ENCODE data around the gene NEXN. TPM values are rescaled to one million over a fixed set of nuclear protein-coding genes. Genes with fewer than 3 reads are reported as not detected.
A peak's percentile ranks its signal among the peaks of the same experiment; 100 is the strongest.

NEXN gene
- polyA plus RNA-seq, 1 of the 3 experiments (the other 2 are of a cell fraction) = 3.6 TPM

- CTCF ChIA-PET = no interaction called here
- H2AFZ ChIP-seq (ENCODE audit: low read depth) = no peak overlapping the region
- no peak overlapping the region for H3K4me3 ChIP-seq (ENCODE audit: low read depth in 2 of 2, low read length in 1 of 2)
- H3K9me2 ChIP-seq = no peaks in the 10 kb centered on the region
- H3K36me3 ChIP-seq (replicated peaks in 1 of 2; ENCODE audit: control insufficient read depth in 1 of 2, insufficient read depth in 2 of 2, low read length in 1 of 2) = peaks cover 93 to 95% of the 10 kb centered on the region in 2 experiments
- H3K9me3 ChIP-seq = no peaks in the 10 kb centered on the region
- TF ChIP-seq, protein P1, sequence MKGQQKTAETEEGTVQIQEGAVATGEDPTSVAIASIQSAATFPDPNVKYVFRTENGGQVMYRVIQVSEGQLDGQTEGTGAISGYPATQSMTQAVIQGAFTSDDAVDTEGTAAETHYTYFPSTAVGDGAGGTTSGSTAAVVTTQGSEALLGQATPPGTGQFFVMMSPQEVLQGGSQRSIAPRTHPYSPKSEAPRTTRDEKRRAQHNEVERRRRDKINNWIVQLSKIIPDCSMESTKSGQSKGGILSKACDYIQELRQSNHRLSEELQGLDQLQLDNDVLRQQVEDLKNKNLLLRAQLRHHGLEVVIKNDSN (IDR thresholded peaks at IDR 0.05; ENCODE audit: borderline replicate concordance, low read depth) = no peak
- TF ChIP-seq FOSL2 (IDR thresholded peaks at IDR 0.05; ENCODE audit: borderline replicate concordance, low read depth) = peak; percentile 23; the same call in 1 of the 2 replicates
- TF ChIP-seq SMC3 (IDR thresholded peaks at IDR 0.05; ENCODE audit: low read depth, low read length) = no peak
- TF ChIP-seq GABPA (IDR thresholded peaks at IDR 0.05; ENCODE audit: low read depth) = no peak
- no peak for TF ChIP-seq GATA2 (CRISPR knock-in tag; IDR thresholded peaks at IDR 0.05)
- TF ChIP-seq IRF3 (IDR thresholded peaks at IDR 0.05; ENCODE audit: low read depth, low read length) = no peak
- no peak for TF ChIP-seq CHD2 (IDR thresholded peaks at IDR 0.05; ENCODE audit: low read length, partially characterized antibody)
- TF ChIP-seq TCF12 (IDR thresholded peaks at IDR 0.05) = no peak
- peaks cover 5% of the 10 kb centered on the region for H4K20me1 ChIP-seq (ENCODE audit: insufficient read depth)
- no peak overlapping the region for H3K9ac ChIP-seq
- POLR2A ChIA-PET = no interaction called here
- peaks cover 0 to 6% of the 10 kb centered on the region in 2 experiments; a peak in 3 of 4 replicates for H3K4me1 ChIP-seq (ENCODE audit: control insufficient read depth in 1 of 2, insufficient read depth in 2 of 2, low read depth in 1 of 2, low read length in 1 of 2)
- no peak for DNase-seq
- peaks cover 70% of the 10 kb centered on the region for H3K79me2 ChIP-seq (ENCODE audit: insufficient read depth)
- peak overlapping the region in 1 of 2 experiments; percentile 18; a peak in 1 of 4 replicates for H3K27ac ChIP-seq (ENCODE audit: low read depth in 2 of 2, low read length in 1 of 2)
- H3F3A ChIP-seq (replicated peaks; ENCODE audit: insufficient read depth) = peaks cover 42% of the 10 kb centered on the region
- no peaks in the 10 kb centered on the region for H3K27me3 ChIP-seq (ENCODE audit: insufficient read depth)
- H3K4me2 ChIP-seq = no peak overlapping the region
- 90% methylated on average over 2 of the region's 2 CpGs for WGBS (ENCODE audit: low lambda C conversion rate)
These were observed 66.1 kb downstream of the NEXN start for GRCh38 chr1:77954521-77954920.

- no peak for TF ChIP-seq FOXJ3 (CRISPR knock-in tag; IDR thresholded peaks at IDR 0.05)
- no peak for TF ChIP-seq CHD2 (IDR thresholded peaks at IDR 0.05; ENCODE audit: low read length, partially characterized antibody)
- no peak for TF ChIP-seq YY1 (IDR thresholded peaks at IDR 0.05; ENCODE audit: low read depth)
- TF ChIP-seq, protein P2, sequence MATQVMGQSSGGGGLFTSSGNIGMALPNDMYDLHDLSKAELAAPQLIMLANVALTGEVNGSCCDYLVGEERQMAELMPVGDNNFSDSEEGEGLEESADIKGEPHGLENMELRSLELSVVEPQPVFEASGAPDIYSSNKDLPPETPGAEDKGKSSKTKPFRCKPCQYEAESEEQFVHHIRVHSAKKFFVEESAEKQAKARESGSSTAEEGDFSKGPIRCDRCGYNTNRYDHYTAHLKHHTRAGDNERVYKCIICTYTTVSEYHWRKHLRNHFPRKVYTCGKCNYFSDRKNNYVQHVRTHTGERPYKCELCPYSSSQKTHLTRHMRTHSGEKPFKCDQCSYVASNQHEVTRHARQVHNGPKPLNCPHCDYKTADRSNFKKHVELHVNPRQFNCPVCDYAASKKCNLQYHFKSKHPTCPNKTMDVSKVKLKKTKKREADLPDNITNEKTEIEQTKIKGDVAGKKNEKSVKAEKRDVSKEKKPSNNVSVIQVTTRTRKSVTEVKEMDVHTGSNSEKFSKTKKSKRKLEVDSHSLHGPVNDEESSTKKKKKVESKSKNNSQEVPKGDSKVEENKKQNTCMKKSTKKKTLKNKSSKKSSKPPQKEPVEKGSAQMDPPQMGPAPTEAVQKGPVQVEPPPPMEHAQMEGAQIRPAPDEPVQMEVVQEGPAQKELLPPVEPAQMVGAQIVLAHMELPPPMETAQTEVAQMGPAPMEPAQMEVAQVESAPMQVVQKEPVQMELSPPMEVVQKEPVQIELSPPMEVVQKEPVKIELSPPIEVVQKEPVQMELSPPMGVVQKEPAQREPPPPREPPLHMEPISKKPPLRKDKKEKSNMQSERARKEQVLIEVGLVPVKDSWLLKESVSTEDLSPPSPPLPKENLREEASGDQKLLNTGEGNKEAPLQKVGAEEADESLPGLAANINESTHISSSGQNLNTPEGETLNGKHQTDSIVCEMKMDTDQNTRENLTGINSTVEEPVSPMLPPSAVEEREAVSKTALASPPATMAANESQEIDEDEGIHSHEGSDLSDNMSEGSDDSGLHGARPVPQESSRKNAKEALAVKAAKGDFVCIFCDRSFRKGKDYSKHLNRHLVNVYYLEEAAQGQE (IDR thresholded peaks at IDR 0.05; ENCODE audit: low read depth, low read length) = no peak
- no peak for TF ChIP-seq ELF1 (IDR thresholded peaks at IDR 0.05)
- no peak for TF ChIP-seq RFX5 (IDR thresholded peaks at IDR 0.05; ENCODE audit: low read length)
- TF ChIP-seq SIN3A (IDR thresholded peaks at IDR 0.05; ENCODE audit: borderline replicate concordance, low read depth, low read length) = no peak
- TF ChIP-seq FOXM1 (IDR thresholded peaks at IDR 0.05; ENCODE audit: low read depth) = no peak
- TF ChIP-seq CTCF (IDR thresholded peaks at IDR 0.05) = no peak
- TF ChIP-seq TCF12 (IDR thresholded peaks at IDR 0.05) = no peak
- TF ChIP-seq IRF3 (IDR thresholded peaks at IDR 0.05; ENCODE audit: low read depth, low read length) = no peak
- no peak for TF ChIP-seq GATA2 (CRISPR knock-in tag; IDR thresholded peaks at IDR 0.05)
- H2AFZ ChIP-seq (ENCODE audit: low read depth) = no peak overlapping the region
- WGBS (ENCODE audit: low lambda C conversion rate) = 96% methylated on average over 3 of the region's 3 CpGs
- H3K27ac ChIP-seq (ENCODE audit: low read depth in 2 of 2, low read length in 1 of 2) = no peak overlapping the region
- H3K79me2 ChIP-seq (ENCODE audit: insufficient read depth) = peaks cover 70% of the 10 kb centered on the region
- no peak overlapping the region for H3K9ac ChIP-seq
- H3K4me3 ChIP-seq (ENCODE audit: low read depth in 2 of 2, low read length in 1 of 2) = no peak overlapping the region
- peaks cover 0 to 6% of the 10 kb centered on the region in 2 experiments; a peak in 2 of 4 replicates for H3K4me1 ChIP-seq (ENCODE audit: control insufficient read depth in 1 of 2, insufficient read depth in 2 of 2, low read depth in 1 of 2, low read length in 1 of 2)
- H3K36me3 ChIP-seq (replicated peaks in 1 of 2; ENCODE audit: control insufficient read depth in 1 of 2, insufficient read depth in 2 of 2, low read length in 1 of 2) = peaks cover 93 to 98% of the 10 kb centered on the region in 2 experiments
- CTCF ChIA-PET = interaction anchor here (1.2 kb wide), 1 partner anchor 20 kb away, joined by 3 read pairs; no protein-coding TSS in a partner anchor
- H4K20me1 ChIP-seq (ENCODE audit: insufficient read depth) = peaks cover 5% of the 10 kb centered on the region
- no peak overlapping the region for H3K4me2 ChIP-seq
- POLR2A ChIA-PET = no interaction called here
- H3K27me3 ChIP-seq (ENCODE audit: insufficient read depth) = no peaks in the 10 kb centered on the region
- no peak for DNase-seq
- no peaks in the 10 kb centered on the region for H3K9me2 ChIP-seq
- H3K9me3 ChIP-seq = no peaks in the 10 kb centered on the region
- peaks cover 43% of the 10 kb centered on the region for H3F3A ChIP-seq (replicated peaks; ENCODE audit: insufficient read depth)
These were observed 67.3 kb downstream of the NEXN start for GRCh38 chr1:77955709-77956108.
